LNCAP (cell line): ENCODE measurements around the gene ELP1.

Experiments used
- TF ChIP-seq, protein P1 (sequence below): fragments of 450-650 bp; IDR thresholded peaks from 2 replicates; pipeline ENCODE4 v1.5.1; 2017; ENCODE audit warnings: mild to moderate bottlenecking

Gene ELP1

GRCh38 chr9:108831496-108832178 lies 102.3 kb downstream of the ELP1 start:
- TF ChIP-seq, protein P1, sequence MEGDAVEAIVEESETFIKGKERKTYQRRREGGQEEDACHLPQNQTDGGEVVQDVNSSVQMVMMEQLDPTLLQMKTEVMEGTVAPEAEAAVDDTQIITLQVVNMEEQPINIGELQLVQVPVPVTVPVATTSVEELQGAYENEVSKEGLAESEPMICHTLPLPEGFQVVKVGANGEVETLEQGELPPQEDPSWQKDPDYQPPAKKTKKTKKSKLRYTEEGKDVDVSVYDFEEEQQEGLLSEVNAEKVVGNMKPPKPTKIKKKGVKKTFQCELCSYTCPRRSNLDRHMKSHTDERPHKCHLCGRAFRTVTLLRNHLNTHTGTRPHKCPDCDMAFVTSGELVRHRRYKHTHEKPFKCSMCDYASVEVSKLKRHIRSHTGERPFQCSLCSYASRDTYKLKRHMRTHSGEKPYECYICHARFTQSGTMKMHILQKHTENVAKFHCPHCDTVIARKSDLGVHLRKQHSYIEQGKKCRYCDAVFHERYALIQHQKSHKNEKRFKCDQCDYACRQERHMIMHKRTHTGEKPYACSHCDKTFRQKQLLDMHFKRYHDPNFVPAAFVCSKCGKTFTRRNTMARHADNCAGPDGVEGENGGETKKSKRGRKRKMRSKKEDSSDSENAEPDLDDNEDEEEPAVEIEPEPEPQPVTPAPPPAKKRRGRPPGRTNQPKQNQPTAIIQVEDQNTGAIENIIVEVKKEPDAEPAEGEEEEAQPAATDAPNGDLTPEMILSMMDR = no peak

DNA sequence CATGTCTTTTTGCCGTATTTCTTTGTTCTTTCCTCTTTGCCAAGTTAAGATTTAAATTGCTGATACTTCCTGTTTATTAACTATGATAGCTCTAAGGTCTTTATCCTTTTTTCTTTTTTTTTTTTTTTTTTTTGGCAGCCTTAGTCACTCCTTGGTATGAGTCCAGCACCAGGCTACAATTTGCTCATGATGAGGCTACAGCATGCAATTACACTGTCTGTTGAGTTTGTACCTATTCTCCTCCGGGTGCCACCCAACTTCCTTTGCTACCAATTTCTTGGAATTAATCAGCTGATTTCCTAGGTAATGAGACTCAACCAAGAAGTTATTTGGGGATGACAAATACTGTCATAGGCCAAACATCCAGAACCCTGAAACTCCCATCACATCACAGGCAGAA lies 103.7 kb downstream of the ELP1 start:
- TF ChIP-seq, protein P1 = no peak

- TF ChIP-seq, protein P1 = no peak
Observed at GRCh38 chr9:108823829-108824228, 110.1 kb downstream of the ELP1 start.
